Keratinocyte (primary cell): Measurements from ENCODE around the gene DNM1. TPM values are rescaled to one million over a fixed set of nuclear protein-coding genes. Genes with fewer than 3 reads are reported as not detected.

Experiments
- DNase-seq: peaks from one replicate; pipeline ENCODE4 v3.0.0-alpha.2; 2011; ENCODE audit warnings: low read depth, missing footprints, low spot score
- FAIRE-seq: peaks from 2 replicates; lab custom pipeline; 2011; peaks lifted over from hg19 to GRCh38; lab: Jason Lieb, UNC
- H2AFZ ChIP-seq: 2 replicates; pipeline ENCODE4 v1.6.0; 2012; ENCODE audit warnings: low read length, control low read depth, inconsistent platforms; ENCODE audit not compliant: control insufficient read depth
- H3K27ac ChIP-seq: 2 replicates; pipeline ENCODE4 v1.5.1; 2011; ENCODE audit warnings: low read length; ENCODE audit not compliant: control insufficient read depth, insufficient read depth
- H3K27me3 ChIP-seq: 3 replicates; pipeline ENCODE4 v1.6.0; 2011; ENCODE audit warnings: low read length; ENCODE audit not compliant: control insufficient read depth, insufficient read depth; ENCODE audit errors: extremely low read depth
- H3K36me3 ChIP-seq, 2 experiments: 2 replicates in 1 of 2; 3 replicates in 1 of 2; pipeline ENCODE4 v1.5.1; 2011; ENCODE audit warnings: low read length in 2 of 2, mild to moderate bottlenecking in 1 of 2; ENCODE audit not compliant: control insufficient read depth in 2 of 2, insufficient read depth in 2 of 2; ENCODE audit errors: extremely low read depth in 1 of 2
- H3K4me1 ChIP-seq: 3 replicates; pipeline ENCODE4 v1.5.1; 2011; ENCODE audit warnings: low read length; ENCODE audit not compliant: control insufficient read depth, insufficient read depth; ENCODE audit errors: extremely low read depth
- H3K4me2 ChIP-seq: 3 replicates; pipeline ENCODE4 v1.6.0; 2011; ENCODE audit warnings: low read depth, low read length; ENCODE audit not compliant: control insufficient read depth, insufficient read depth; ENCODE audit errors: extremely low read depth
- H3K4me3 ChIP-seq, 3 experiments: fragments of 200-600 bp in 1 of 3; sonication (generic) in 1 of 3; 2 replicates in 2 of 3; 3 replicates in 1 of 3; pipeline ENCODE4 v1.5.1; 2011 to 2016; ENCODE audit warnings: low read length in 3 of 3, mild to moderate bottlenecking in 3 of 3, control low read depth in 2 of 3, inconsistent platforms in 1 of 3, low read depth in 1 of 3, mixed read lengths in 1 of 3, mixed run types in 1 of 3, moderate library complexity in 1 of 3; ENCODE audit not compliant: control insufficient read depth in 2 of 3, insufficient read depth in 2 of 3; ENCODE audit errors: extremely low read depth in 1 of 3
- H3K79me2 ChIP-seq: 2 replicates; pipeline ENCODE4 v1.6.0; 2012; ENCODE audit warnings: low read length; ENCODE audit not compliant: control insufficient read depth, insufficient read depth
- H3K9ac ChIP-seq: 3 replicates; pipeline ENCODE4 v1.6.0; 2011; ENCODE audit warnings: low read length; ENCODE audit not compliant: control insufficient read depth, insufficient read depth; ENCODE audit errors: extremely low read depth
- H3K9me1 ChIP-seq: 3 replicates; pipeline ENCODE4 v1.6.0; 2011; ENCODE audit warnings: low read length; ENCODE audit not compliant: control insufficient read depth, insufficient read depth; ENCODE audit errors: extremely low read depth
- H3K9me3 ChIP-seq: 2 replicates; pipeline ENCODE4 v1.5.1; 2012; ENCODE audit warnings: low read depth, low read length; ENCODE audit not compliant: control insufficient read depth
- H4K20me1 ChIP-seq: 3 replicates; pipeline ENCODE4 v1.6.0; 2011; ENCODE audit warnings: low read length; ENCODE audit not compliant: control insufficient read depth, insufficient read depth; ENCODE audit errors: extremely low read depth
- CTCF ChIP-seq, 3 experiments: IDR thresholded peaks in 1 of 3; conservative IDR thresholded peaks in 1 of 3; optimal IDR thresholded peaks in 1 of 3; 2 replicates in 2 of 3; 3 replicates in 1 of 3; pipeline versions ENCODE3 to v1.5.1; 2011; ENCODE audit warnings: low read length in 3 of 3, mild to moderate bottlenecking in 3 of 3, moderate library complexity in 2 of 3, control low read depth in 1 of 3, inconsistent platforms in 1 of 3; ENCODE audit not compliant: insufficient read depth in 2 of 3; ENCODE audit errors: extremely low read depth in 1 of 3
- EZH2 ChIP-seq: IDR thresholded peaks from one replicate; pipeline ENCODE4 v1.6.1; 2012; ENCODE audit warnings: inconsistent platforms, mild to moderate bottlenecking, low read length, moderate library complexity
- dilution Hi-C: fragments of 300-500 bp; cut with MboI; formaldehyde crosslinking; loops from one replicate; pipeline ENCODE4 v1.7.0; 2020; ENCODE audit warnings: low sequenced_read_pairs; ENCODE audit not compliant: extremely low pct_ligation_motif_present
- polyA plus RNA-seq, 5 experiments: library from polyadenylated mRNA; depleted of rRNA in 3 of 5; stranded (reverse) in 3 of 5; stranded (forward) in 1 of 5; unstranded in 1 of 5; fragments of >200 nt; gene quantifications; 1 replicate in 1 of 5; 2 replicates in 3 of 5; 3 replicates in 1 of 5; pipeline versions ENCODE4 v1.2.1 to v1.2.3, GENCODE V29; 2011 to 2012; ENCODE audit warnings: missing spikeins in 2 of 5, low read depth in 1 of 5, low replicate concordance in 1 of 5

Gene DNM1
- polyA plus RNA-seq, 1 donor (not counting 4 experiments of a cell fraction or from before 2014, with no cell fraction given), result 0.25 TPM

- no peak overlapping the region for H3K4me2 ChIP-seq
- FAIRE-seq (no peak), DNase-seq (no peak)
- peaks cover 3% of the 10 kb centered on the region for H3K27me3 ChIP-seq
- no peak overlapping the region for H3K4me3 ChIP-seq
- no peak for TF ChIP-seq CTCF (optimal IDR thresholded peaks at IDR 0.05 in 1 of 3, IDR thresholded peaks at IDR 0.05 in 1 of 3, conservative IDR thresholded peaks at IDR 0.05 in 1 of 3; ENCODE audit: extremely low read depth in 1 of 3, insufficient read depth in 2 of 3, low read length in 3 of 3)
- no peak for TF ChIP-seq EZH2
- no peak overlapping the region for H3K27ac ChIP-seq
- dilution Hi-C loops, result no loop called here
- H3K4me1 ChIP-seq, result no peaks in the 10 kb centered on the region
- H3K9me1 ChIP-seq, result no peaks in the 10 kb centered on the region
- no peaks in the 10 kb centered on the region for H3K79me2 ChIP-seq
- H3K9ac ChIP-seq, result no peak overlapping the region
- H3K36me3 ChIP-seq, result no peaks in the 10 kb centered on the region
- H3K9me3 ChIP-seq, result no peaks in the 10 kb centered on the region
- no peaks in the 10 kb centered on the region for H4K20me1 ChIP-seq
- H2AFZ ChIP-seq, result no peak overlapping the region
Measured at GRCh38 chr9:128231638-128232527, 28.7 kb downstream of the DNM1 start.

GRCh38 chr9:128232528-128233428 lies 29.6 kb downstream of the DNM1 start:
- H2AFZ ChIP-seq, result no peak overlapping the region
- no peaks in the 10 kb centered on the region for H3K4me1 ChIP-seq
- dilution Hi-C loops, result no loop called here
- no peaks in the 10 kb centered on the region for H3K9me3 ChIP-seq
- TF ChIP-seq EZH2, result no peak
- TF ChIP-seq CTCF (optimal IDR thresholded peaks at IDR 0.05 in 1 of 3, IDR thresholded peaks at IDR 0.05 in 1 of 3, conservative IDR thresholded peaks at IDR 0.05 in 1 of 3; ENCODE audit: extremely low read depth in 1 of 3, insufficient read depth in 2 of 3, low read length in 3 of 3), result no peak
- no peak overlapping the region for H3K4me3 ChIP-seq
- no peaks in the 10 kb centered on the region for H3K9me1 ChIP-seq
- FAIRE-seq (no peak), DNase-seq (no peak)
- no peak overlapping the region for H3K4me2 ChIP-seq
- H3K79me2 ChIP-seq, result no peaks in the 10 kb centered on the region
- no peak overlapping the region for H3K9ac ChIP-seq
- H4K20me1 ChIP-seq, result no peaks in the 10 kb centered on the region
- H3K27me3 ChIP-seq, result peaks cover 3% of the 10 kb centered on the region
- no peak overlapping the region for H3K27ac ChIP-seq
- no peaks in the 10 kb centered on the region for H3K36me3 ChIP-seq
